Measurements from ENCODE around the gene TSSC4.

The TSSC4 gene

DNA sequence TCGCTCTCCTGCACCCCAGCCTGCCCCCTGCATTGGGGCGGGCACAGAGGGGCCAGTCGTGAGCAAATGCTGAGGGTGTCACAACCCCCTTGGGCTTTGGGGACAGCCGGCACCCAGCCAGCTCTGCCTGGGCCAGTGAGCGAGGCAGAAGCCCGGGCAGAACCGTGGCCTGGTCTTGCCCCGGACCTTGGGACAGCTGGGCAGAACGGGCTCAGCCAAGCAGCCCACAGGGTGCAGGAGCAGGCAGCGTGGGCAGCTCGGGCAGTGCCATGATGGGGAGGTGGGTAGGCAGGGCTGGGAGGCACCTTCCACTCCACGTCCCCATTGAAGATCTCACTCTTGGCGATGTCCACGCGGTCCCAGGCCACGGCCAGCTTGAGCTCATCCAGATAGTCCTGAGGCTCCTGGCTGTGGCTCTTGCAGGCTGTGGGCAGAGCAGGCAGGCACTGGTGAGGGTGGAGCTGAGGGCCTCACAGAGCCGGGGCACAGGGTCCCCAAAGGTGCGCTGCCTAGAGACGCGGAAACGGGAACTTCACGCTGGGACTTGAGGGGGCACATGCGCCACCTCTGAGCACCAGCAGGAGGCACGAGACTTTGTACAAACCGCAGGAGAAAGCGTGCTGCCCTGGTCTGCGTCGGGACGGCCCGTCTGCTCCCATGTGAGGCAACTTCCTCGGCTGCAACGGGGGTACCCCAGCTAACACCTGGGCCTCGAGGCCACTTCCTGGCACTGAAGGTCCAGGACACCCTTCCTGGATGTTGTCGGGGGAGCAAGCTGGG, 15.2 kb downstream of the TSSC4 start:
- no peaks in the 10 kb centered on the region for H3K9me3 ChIP-seq (ENCODE audit: insufficient read depth, low read depth, low read length)
- no peak overlapping the region for H3K4me3 ChIP-seq (ENCODE audit: low read length)
- WGBS = 94% methylated on average over 34 of the region's 34 CpGs
- H3K9ac ChIP-seq (ENCODE audit: low read depth, low read length) = no peak overlapping the region
- no peaks in the 10 kb centered on the region for H3K36me3 ChIP-seq (ENCODE audit: insufficient read depth, low read length)
- H3K4me1 ChIP-seq (ENCODE audit: insufficient read depth, low read length) = no peaks in the 10 kb centered on the region
- H3K27me3 ChIP-seq (ENCODE audit: insufficient read depth, low read length) = no peaks in the 10 kb centered on the region
- H3K27ac ChIP-seq (ENCODE audit: low read depth, low read length) = no peak overlapping the region

DNA sequence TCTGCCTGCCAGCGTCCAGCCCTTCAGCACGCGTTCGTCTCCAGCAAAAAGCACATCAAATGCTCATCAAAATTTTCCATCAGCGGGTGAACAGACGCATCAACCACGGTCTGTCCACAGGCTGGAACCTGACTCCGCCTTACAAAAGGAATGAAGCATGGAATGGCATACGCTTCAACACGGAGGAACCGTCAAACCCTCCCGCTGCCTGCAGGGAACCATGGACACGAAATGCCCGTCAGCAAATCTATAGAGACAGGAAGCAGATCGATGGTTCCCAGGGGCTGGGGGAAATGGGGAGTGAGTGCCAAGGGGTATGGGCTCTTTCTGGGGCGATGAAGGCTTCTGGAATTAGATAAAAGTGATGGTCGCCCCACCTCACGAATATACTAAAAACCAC, 16.2 kb downstream of the TSSC4 start:
- 92% methylated on average over 18 of the region's 18 CpGs for whole genome bisulfite sequencing
- Histone ChIP-seq H3K4me3 (ENCODE audit: low read length) (no peak overlapping the region), H3K27me3 (ENCODE audit: insufficient read depth, low read length) (no peaks in the 10 kb centered on the region), H3K9ac (ENCODE audit: low read depth, low read length) (no peak overlapping the region), H3K27ac (ENCODE audit: low read depth, low read length) (no peak overlapping the region), H3K4me1 (ENCODE audit: insufficient read depth, low read length) (no peaks in the 10 kb centered on the region), H3K36me3 (ENCODE audit: insufficient read depth, low read length) (no peaks in the 10 kb centered on the region), H3K9me3 (ENCODE audit: insufficient read depth, low read depth, low read length) (no peaks in the 10 kb centered on the region)

DNA sequence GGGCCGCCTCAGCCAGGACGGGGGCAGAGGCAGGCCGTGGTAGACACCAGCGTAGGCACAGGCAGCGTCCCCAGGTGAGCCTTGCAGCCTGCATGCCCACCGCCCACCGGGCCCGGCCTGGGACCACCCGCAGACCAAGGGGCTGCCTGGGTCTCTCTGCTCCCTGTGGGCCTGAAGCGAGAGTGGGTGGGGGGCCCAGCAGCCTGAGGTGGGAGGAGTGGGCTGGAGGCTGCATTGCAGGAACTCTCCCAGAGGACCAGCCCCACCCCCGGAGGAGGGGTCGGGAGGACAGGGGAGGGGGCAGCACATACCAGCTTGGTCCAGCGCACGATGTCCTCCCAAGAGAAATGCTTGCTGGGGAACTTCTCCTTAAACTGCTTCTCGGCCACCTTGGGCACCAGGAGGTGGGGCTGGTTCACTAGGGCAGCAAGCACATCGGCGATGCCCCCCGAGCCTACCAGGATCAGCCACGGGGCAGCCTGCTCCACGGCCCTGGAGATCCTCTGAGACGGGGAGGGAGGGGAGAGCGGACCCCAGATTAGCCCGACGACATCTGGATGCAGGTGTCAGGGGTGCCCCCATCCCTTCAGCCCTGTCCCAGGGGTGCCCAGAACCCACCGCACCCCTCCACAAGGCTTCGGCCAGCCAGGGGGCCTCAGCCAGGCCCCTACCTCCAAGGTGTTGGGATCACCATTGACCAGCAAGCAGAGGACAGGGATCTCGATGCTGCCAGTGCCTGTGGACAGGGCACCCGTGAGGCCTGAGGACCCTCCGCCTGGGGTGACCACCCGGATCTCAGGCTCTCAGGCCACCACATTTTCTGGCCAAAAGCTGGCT, 17.5 kb downstream of the TSSC4 start:
- Histone ChIP-seq H3K4me1 (ENCODE audit: insufficient read depth, low read length) (no peaks in the 10 kb centered on the region), H3K27me3 (ENCODE audit: insufficient read depth, low read length) (no peaks in the 10 kb centered on the region), H3K9ac (ENCODE audit: low read depth, low read length) (no peak overlapping the region), H3K4me3 (ENCODE audit: low read length) (no peak overlapping the region), H3K9me3 (ENCODE audit: insufficient read depth, low read depth, low read length) (no peaks in the 10 kb centered on the region), H3K27ac (ENCODE audit: low read depth, low read length) (no peak overlapping the region), H3K36me3 (ENCODE audit: insufficient read depth, low read length) (no peaks in the 10 kb centered on the region)
- 91% methylated on average over 30 of the region's 30 CpGs for WGBS

DNA sequence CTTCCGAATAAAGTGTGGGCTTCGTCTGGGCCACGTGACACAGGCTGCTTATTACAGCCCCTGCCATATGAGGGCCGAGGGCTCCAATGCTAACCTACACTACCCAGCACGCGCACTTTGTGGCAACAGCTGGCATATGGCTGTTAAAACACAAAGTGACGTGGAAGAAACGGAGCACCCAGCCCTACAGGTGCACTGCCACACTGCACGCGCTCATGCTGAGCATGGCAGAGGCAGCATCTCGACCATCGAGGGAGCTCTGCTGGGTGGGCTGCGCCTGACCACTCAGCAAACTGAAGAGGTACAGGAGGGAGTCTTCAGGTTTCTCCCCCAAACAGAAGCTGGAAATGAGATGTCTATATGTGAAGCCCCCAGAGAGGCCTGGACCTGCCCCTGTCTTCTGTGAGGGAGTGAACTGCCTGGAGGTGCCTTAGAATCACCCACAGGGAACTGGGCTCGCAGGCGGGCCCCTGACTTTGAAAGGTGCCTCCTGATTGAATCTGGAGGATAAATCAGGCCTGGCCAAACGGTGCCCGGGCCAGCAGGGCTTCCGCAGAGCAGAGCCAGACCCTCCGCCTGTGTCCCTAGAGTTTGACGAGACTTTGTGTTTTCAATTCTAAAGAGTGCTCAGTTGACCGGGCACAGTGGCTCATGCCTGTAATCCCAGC, 18.3 kb downstream of the TSSC4 start:
- no peak overlapping the region for H3K27ac ChIP-seq (ENCODE audit: low read depth, low read length)
- H3K9ac ChIP-seq (ENCODE audit: low read depth, low read length) = no peak overlapping the region
- no peaks in the 10 kb centered on the region for H3K4me1 ChIP-seq (ENCODE audit: insufficient read depth, low read length)
- H3K36me3 ChIP-seq (ENCODE audit: insufficient read depth, low read length) = no peaks in the 10 kb centered on the region
- no peaks in the 10 kb centered on the region for H3K27me3 ChIP-seq (ENCODE audit: insufficient read depth, low read length)
- no peak overlapping the region for H3K4me3 ChIP-seq (ENCODE audit: low read length)
- H3K9me3 ChIP-seq (ENCODE audit: insufficient read depth, low read depth, low read length) = no peaks in the 10 kb centered on the region
- 89% methylated on average over 21 of the region's 21 CpGs for WGBS

DNA sequence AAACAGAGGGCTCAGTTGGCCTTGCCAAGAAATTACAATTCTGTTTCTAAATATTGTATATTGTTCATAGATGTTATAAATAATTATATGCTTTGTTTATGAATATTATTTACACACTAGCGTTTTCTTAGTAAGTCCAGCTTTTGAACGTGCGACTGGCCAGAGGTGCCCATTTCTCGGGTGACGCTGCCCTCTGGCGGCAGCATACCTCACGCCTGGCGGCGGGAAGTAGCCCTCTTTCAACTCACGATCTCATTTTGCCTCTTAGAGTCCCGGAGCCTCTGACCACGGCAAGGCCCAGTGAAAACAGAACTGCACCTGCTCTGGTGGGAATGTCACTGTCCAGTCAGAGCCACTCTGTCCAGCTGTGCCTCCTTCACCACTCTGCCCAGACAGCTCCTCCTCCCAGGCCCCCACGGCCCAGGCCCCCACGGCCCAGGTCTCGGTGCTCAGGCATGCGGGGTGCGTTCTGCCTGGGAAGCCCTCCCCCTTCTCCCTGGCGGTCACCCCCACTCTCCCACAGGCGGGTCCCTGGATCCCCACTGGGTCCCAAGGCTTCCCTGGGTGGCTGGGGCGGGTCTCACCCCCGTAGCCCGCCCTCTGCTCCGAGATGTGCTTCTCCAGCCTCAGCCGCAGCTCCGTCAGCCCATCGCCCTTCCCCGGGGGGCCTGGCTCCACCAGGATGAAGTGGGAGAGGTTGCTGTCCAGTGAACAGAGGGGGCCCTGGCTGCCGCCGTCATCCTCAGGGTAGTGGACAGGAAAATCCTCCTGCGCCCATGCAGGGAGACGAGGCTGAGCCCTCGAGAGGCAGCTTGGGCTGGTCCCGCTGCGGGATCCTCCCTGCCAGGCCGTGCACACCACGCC, 19.3 kb downstream of the TSSC4 start:
- Histone ChIP-seq H3K9me3 (ENCODE audit: insufficient read depth, low read depth, low read length) (no peaks in the 10 kb centered on the region), H3K27ac (ENCODE audit: low read depth, low read length) (no peak overlapping the region), H3K36me3 (ENCODE audit: insufficient read depth, low read length) (no peaks in the 10 kb centered on the region), H3K27me3 (ENCODE audit: insufficient read depth, low read length) (no peaks in the 10 kb centered on the region), H3K4me3 (ENCODE audit: low read length) (no peak overlapping the region), H3K9ac (ENCODE audit: low read depth, low read length) (no peak overlapping the region), H3K4me1 (ENCODE audit: insufficient read depth, low read length) (no peaks in the 10 kb centered on the region)
- 61% methylated on average over 36 of the region's 36 CpGs for WGBS

DNA sequence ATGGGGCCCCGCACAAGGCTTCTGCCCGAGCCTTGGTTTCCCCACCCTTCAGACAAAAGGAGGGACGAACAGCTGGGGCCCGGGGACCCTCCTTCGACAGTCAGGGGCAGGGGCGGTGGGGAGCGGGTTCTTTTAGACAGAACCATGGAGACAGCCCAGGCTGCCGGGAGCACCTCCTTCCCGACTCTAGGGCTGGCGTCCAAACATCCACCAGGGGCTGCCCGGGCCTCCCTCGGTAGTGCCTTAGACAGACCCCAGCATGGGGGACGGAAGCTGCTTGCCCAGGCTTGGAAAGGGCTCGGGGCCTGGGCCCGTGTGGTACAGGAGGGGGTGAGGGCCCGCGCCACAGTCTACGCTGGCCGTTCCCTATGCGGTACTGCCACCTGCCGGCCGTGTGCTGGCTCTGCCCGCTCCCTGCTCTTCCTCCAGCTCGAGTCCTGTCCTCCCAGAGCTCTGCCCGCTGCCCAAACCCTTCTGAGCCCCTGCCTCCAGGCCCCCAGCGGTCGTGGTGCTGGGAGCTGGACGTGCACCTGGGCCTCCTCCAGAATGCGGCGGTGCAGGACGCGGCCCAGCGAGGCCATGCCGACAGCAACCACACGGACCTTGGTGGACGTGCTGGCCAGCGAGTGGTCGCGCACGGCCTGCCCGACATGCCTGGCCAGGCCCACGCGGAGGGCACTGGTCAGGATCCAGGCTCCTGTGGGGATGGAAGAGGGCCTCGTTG, 20.1 kb downstream of the TSSC4 start:
- H3K27me3 ChIP-seq (ENCODE audit: insufficient read depth, low read length) = no peaks in the 10 kb centered on the region
- H3K4me3 ChIP-seq (ENCODE audit: low read length) = no peak overlapping the region
- no peaks in the 10 kb centered on the region for H3K9me3 ChIP-seq (ENCODE audit: insufficient read depth, low read depth, low read length)
- 40% methylated on average over 44 of the region's 44 CpGs for WGBS
- no peak overlapping the region for H3K9ac ChIP-seq (ENCODE audit: low read depth, low read length)
- H3K36me3 ChIP-seq (ENCODE audit: insufficient read depth, low read length) = no peaks in the 10 kb centered on the region
- no peaks in the 10 kb centered on the region for H3K4me1 ChIP-seq (ENCODE audit: insufficient read depth, low read length)
- no peak overlapping the region for H3K27ac ChIP-seq (ENCODE audit: low read depth, low read length)

DNA sequence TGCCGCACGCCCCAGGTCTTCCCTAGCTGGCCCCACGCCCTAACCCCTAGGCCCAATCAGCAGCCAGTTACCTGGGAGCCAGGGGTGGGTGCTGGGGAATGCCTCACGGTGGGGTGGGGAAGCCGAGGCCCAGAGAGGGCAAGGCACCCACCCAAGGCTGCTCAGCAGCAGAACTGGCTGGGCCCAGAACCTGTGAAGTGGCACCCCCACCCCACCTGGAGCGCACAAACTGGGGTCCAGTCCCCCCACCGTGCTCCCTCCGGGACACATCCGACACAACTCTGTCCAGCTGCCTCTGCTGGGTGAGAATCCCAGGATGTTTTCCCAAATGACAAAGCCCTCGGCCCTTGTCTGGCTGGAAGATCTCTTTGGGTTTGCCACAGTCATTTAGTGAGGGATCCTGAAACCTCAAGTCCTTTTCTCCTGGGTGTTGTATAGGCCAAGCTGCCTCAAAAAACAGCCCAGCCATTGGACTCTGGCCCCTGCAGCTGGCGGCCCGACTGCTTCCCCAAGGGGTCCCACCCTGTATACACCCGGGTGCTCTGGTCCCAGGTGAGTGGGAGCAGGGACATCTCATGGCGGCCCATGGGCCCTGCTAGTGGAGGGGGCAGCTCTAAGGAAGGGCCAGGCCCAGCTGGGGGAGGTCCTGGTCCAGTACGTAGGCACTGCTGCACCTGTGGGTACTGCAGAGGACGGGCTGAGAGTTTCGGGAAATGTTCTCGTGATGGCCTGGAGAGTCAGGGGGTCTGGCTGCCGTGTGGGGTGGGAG, 20.9 kb downstream of the TSSC4 start:
- H3K27ac ChIP-seq (ENCODE audit: low read depth, low read length) = no peak overlapping the region
- H3K4me3 ChIP-seq (ENCODE audit: low read length) = no peak overlapping the region
- no peak overlapping the region for H3K9ac ChIP-seq (ENCODE audit: low read depth, low read length)
- no peaks in the 10 kb centered on the region for H3K27me3 ChIP-seq (ENCODE audit: insufficient read depth, low read length)
- no peaks in the 10 kb centered on the region for H3K4me1 ChIP-seq (ENCODE audit: insufficient read depth, low read length)
- WGBS = 87% methylated on average over 19 of the region's 19 CpGs
- no peaks in the 10 kb centered on the region for H3K36me3 ChIP-seq (ENCODE audit: insufficient read depth, low read length)
- H3K9me3 ChIP-seq (ENCODE audit: insufficient read depth, low read depth, low read length) = no peaks in the 10 kb centered on the region

DNA sequence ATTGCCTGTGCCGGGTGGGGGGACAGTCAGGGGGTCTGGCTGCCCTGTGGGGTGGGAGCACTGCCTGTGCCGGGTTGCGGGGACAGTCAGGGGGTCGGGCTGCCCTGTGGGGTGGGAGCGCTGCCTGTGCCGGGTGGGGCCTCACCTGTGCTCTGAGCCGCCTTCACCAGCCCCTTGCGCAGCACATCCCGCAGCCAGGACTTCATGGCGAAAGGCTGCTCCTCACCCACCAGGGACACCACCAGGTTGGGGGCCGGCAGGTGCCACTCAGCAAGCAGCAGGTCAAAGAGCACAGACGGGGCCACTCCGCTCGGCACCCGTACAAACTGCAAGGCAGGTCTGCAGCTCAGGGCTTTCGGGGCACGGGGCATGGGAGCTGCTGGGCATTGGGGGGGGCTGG, 21.4 kb downstream of the TSSC4 start:
- H3K27me3 ChIP-seq (ENCODE audit: insufficient read depth, low read length) = no peaks in the 10 kb centered on the region
- H3K4me3 ChIP-seq (ENCODE audit: low read length) = no peak overlapping the region
- H3K36me3 ChIP-seq (ENCODE audit: insufficient read depth, low read length) = no peaks in the 10 kb centered on the region
- H3K9me3 ChIP-seq (ENCODE audit: insufficient read depth, low read depth, low read length) = no peaks in the 10 kb centered on the region
- H3K27ac ChIP-seq (ENCODE audit: low read depth, low read length) = no peak overlapping the region
- H3K9ac ChIP-seq (ENCODE audit: low read depth, low read length) = no peak overlapping the region
- 94% methylated on average over 17 of the region's 17 CpGs for WGBS
- H3K4me1 ChIP-seq (ENCODE audit: insufficient read depth, low read length) = no peaks in the 10 kb centered on the region

DNA sequence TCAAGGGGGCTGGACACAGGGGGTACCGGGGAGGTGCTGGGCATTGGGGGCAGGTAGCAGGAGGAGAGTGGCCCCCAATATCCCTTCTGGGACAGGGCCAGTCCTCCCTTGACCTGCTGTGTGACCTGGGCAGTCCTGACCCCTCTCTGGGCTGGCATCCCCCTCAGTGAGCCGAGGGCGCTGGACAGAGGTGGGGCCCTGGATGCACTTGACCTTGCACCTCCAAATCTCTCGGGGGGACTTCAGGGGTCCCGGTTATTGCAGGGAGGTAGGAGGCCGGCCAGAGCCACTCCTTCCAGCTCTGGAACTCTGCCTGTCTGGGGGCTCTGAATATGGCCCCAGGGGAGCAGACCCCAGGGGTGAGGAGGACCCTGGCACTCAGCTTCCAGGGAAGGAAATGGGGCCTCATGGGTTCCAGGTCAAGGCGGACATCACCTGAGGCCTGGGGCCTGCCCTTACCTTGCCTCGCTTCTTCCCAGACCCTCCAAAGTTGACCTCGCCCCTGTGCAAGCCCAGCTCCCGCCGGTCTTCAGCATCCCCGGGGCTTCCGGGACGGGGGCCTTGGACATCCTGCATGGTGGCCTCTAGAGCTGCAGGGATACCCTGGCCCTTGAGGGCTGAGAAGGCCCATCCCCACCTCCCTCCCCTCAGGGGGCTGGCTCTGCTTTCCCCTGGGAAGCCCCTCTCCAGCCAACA, 22.1 kb downstream of the TSSC4 start:
- Histone ChIP-seq H3K4me3 (ENCODE audit: low read length) (no peak overlapping the region), H3K4me1 (ENCODE audit: insufficient read depth, low read length) (no peaks in the 10 kb centered on the region), H3K27me3 (ENCODE audit: insufficient read depth, low read length) (no peaks in the 10 kb centered on the region), H3K9me3 (ENCODE audit: insufficient read depth, low read depth, low read length) (no peaks in the 10 kb centered on the region), H3K9ac (ENCODE audit: low read depth, low read length) (no peak overlapping the region), H3K27ac (ENCODE audit: low read depth, low read length) (no peak overlapping the region), H3K36me3 (ENCODE audit: insufficient read depth, low read length) (no peaks in the 10 kb centered on the region)
- 91% methylated on average over 14 of the region's 14 CpGs for WGBS
